HCT116 (cell line): ENCODE data around the gene GDE1. TPM values are rescaled to one million over a fixed set of nuclear protein-coding genes. Genes with fewer than 3 reads are reported as not detected.

Experiments used
- ATAC-seq: fragments of 200-7000 bp; cut with Tn5 transposase; 2 replicates; pipeline ENCODE4 v1.9.1; 2020; ENCODE audit warnings: mild to moderate bottlenecking, moderate library complexity
- BruUV-seq: library from RNA; stranded (reverse); fragments of 400-500 nt; replicated peaks from 2 replicates; lab custom pipeline; 2021; lab: Mats Ljungman, UMichigan
- CTCF ChIA-PET: fragments of 300-600 bp; sonication (Branson Sonifier 250); formaldehyde crosslinking; loops from one replicate; lab custom pipeline; 2021; ENCODE audit warnings: antibody characterized with exemption; lab: Charles Lee
- POLR2A ChIA-PET: fragments of 300-600, 350-600 bp; sonication (Branson Sonifier 250); formaldehyde crosslinking; loops from one replicate; lab custom pipeline; 2021; ENCODE audit warnings: antibody characterized with exemption; lab: Charles Lee
- RAD21 ChIA-PET, 2 experiments: fragments of 300-600 bp; sonication (Branson Sonifier 250); formaldehyde crosslinking; loops; one replicate each; lab custom pipeline; 2023; ENCODE audit warnings: low total read pairs in 2 of 2; ENCODE audit not compliant: uncharacterized antibody in 2 of 2, unreplicated experiment in 2 of 2, low non-redundant PET in 1 of 2; lab: Charles Lee
- DNase-seq: peaks from one replicate; pipeline ENCODE4 v3.0.0-alpha.2; 2010; ENCODE audit warnings: low read depth, low spot score
- H2AFZ ChIP-seq: fragments of 200-600 bp; shearing (Covaris generic), sonication (generic); 2 replicates; pipeline ENCODE4 v1.6.1; 2017; ENCODE audit warnings: low read depth, mixed run types, mixed read lengths, antibody characterized with exemption, low read length; ENCODE audit not compliant: poor library complexity, severe bottlenecking
- H3K27ac ChIP-seq: 2 replicates; pipeline ENCODE4 v1.5.1; 2012; ENCODE audit warnings: low read depth, low read length
- H3K27me3 ChIP-seq: fragments of 200-600 bp; sonication (generic); 2 replicates; pipeline ENCODE4 v1.6.1; 2016; ENCODE audit warnings: mixed run types, low read length, mixed read lengths; ENCODE audit not compliant: insufficient read depth
- H3K36me3 ChIP-seq, 2 experiments: fragments of 200-500 bp in 1 of 2; fragments of 200-600 bp in 1 of 2; sonication (Bioruptor generic) in 1 of 2; sonication (generic) in 1 of 2; 2 replicates each; pipeline versions ENCODE4 v1.5.1 to v1.6.1; 2014 to 2016; ENCODE audit warnings: low read length in 2 of 2, inconsistent platforms in 1 of 2, mixed read lengths in 1 of 2, mixed run types in 1 of 2; ENCODE audit not compliant: insufficient read depth in 2 of 2, control insufficient read depth in 1 of 2
- H3K4me1 ChIP-seq, 2 experiments: fragments of 200-600 bp in 1 of 2; sonication (generic) in 1 of 2; 2 replicates each; pipeline versions ENCODE4 v1.5.1 to v1.6.1; 2012 to 2017; ENCODE audit warnings: low read length in 2 of 2, inconsistent platforms in 1 of 2, mild to moderate bottlenecking in 1 of 2, mixed read lengths in 1 of 2, mixed run types in 1 of 2, moderate library complexity in 1 of 2; ENCODE audit not compliant: insufficient read depth in 2 of 2, control insufficient read depth in 1 of 2
- H3K4me2 ChIP-seq: fragments of 200-600 bp; sonication (generic); 2 replicates; pipeline ENCODE4 v1.6.1; 2017; ENCODE audit warnings: mixed run types, low read length, mixed read lengths
- H3K4me3 ChIP-seq, 2 experiments: fragments of 200-600 bp in 1 of 2; sonication (generic) in 1 of 2; replicated peaks in 1 of 2; 2 replicates each; pipeline ENCODE4 v1.5.1; 2011 to 2016; ENCODE audit warnings: low read length in 2 of 2, control low read depth in 1 of 2, low read depth in 1 of 2, mild to moderate bottlenecking in 1 of 2, mixed read lengths in 1 of 2, mixed run types in 1 of 2
- H3K79me2 ChIP-seq: fragments of 200-600 bp; sonication (generic); 2 replicates; pipeline ENCODE4 v1.6.1; 2017; ENCODE audit warnings: mild to moderate bottlenecking, mixed run types, low read length, moderate library complexity, mixed read lengths; ENCODE audit not compliant: insufficient read depth
- H3K9ac ChIP-seq: fragments of 200-600 bp; sonication (generic); 2 replicates; pipeline ENCODE4 v1.6.1; 2016; ENCODE audit warnings: low read length, mixed read lengths
- H3K9me2 ChIP-seq: fragments of 200-600 bp; sonication (generic), shearing (Covaris generic); 2 replicates; pipeline ENCODE4 v1.6.1; 2017; ENCODE audit warnings: mixed run types, mild to moderate bottlenecking, moderate library complexity; ENCODE audit not compliant: insufficient read depth
- H3K9me3 ChIP-seq, 2 experiments: fragments of 200-500 bp in 1 of 2; fragments of 200-600 bp in 1 of 2; sonication (Bioruptor generic) in 1 of 2; sonication (generic) in 1 of 2; 2 replicates each; pipeline ENCODE4 v1.6.1; 2014 to 2017; ENCODE audit warnings: low read length in 2 of 2, mixed read lengths in 2 of 2, inconsistent platforms in 1 of 2, low read depth in 1 of 2, mild to moderate bottlenecking in 1 of 2, mixed run types in 1 of 2, moderate library complexity in 1 of 2; ENCODE audit not compliant: control insufficient read depth in 1 of 2, insufficient read depth in 1 of 2
- H4K20me1 ChIP-seq: fragments of 200-600 bp; sonication (generic), shearing (Covaris generic); 2 replicates; pipeline ENCODE4 v1.6.1; 2017; ENCODE audit warnings: mixed run types, mild to moderate bottlenecking, moderate library complexity; ENCODE audit not compliant: insufficient read depth
- ATF3 ChIP-seq: IDR thresholded peaks from 2 replicates; pipeline ENCODE4 v1.6.1; 2012
- CBX3 ChIP-seq: IDR thresholded peaks from 2 replicates; pipeline ENCODE4 v1.6.1; 2012; ENCODE audit warnings: low read depth
- CEBPB ChIP-seq: IDR thresholded peaks from 2 replicates; pipeline ENCODE4 v1.6.1; 2012; ENCODE audit warnings: low read depth
- EZH2 ChIP-seq: fragments of 200-600 bp; sonication (generic); IDR thresholded peaks from 2 replicates; pipeline ENCODE4 v1.6.1; 2017; ENCODE audit warnings: antibody characterized with exemption, mixed run types
- EZH2phosphoT487 ChIP-seq: fragments of 200-600 bp; IDR thresholded peaks from 2 replicates; pipeline ENCODE4 v1.6.1; 2018; ENCODE audit warnings: antibody characterized with exemption, borderline replicate concordance
- FOSL1 ChIP-seq: IDR thresholded peaks from 2 replicates; pipeline ENCODE4 v1.6.1; 2012; ENCODE audit warnings: low read depth
- POLR2A ChIP-seq: IDR thresholded peaks from 2 replicates; pipeline ENCODE4 v1.7.0; 2011; ENCODE audit warnings: borderline replicate concordance; ENCODE audit not compliant: insufficient read depth, insufficient read length; ENCODE audit errors: extremely low read depth
- RAD21 ChIP-seq: IDR thresholded peaks from 2 replicates; pipeline ENCODE4 v1.6.1; 2012; ENCODE audit warnings: low read depth, mild to moderate bottlenecking
- SIN3A ChIP-seq: IDR thresholded peaks from 2 replicates; pipeline ENCODE4 v1.6.1; 2012; ENCODE audit warnings: low read depth
- SP1 ChIP-seq: IDR thresholded peaks from 2 replicates; pipeline ENCODE4 v1.6.1; 2012; ENCODE audit warnings: low read depth
- SRF ChIP-seq: IDR thresholded peaks from 2 replicates; pipeline ENCODE4 v1.6.1; 2012; ENCODE audit warnings: low read depth
- TCF7L2 ChIP-seq: IDR thresholded peaks from 2 replicates; pipeline ENCODE4 v1.7.0; 2011; ENCODE audit warnings: borderline replicate concordance, inconsistent platforms; ENCODE audit not compliant: insufficient read depth, insufficient read length; ENCODE audit errors: extremely low read depth
- YY1 ChIP-seq: IDR thresholded peaks from 2 replicates; pipeline ENCODE4 v1.6.1; 2011; ENCODE audit warnings: low read length, low read depth, moderate library complexity, mild to moderate bottlenecking; ENCODE audit not compliant: insufficient replicate concordance; ENCODE audit errors: extremely low read depth
- ZFX ChIP-seq: fragments of 450-650 bp; IDR thresholded peaks from 2 replicates; pipeline ENCODE4 v1.6.1; 2017
- ZNF274 ChIP-seq: fragments of 200-500 bp; sonication (Bioruptor generic); IDR thresholded peaks from 2 replicates; pipeline ENCODE4 v1.6.1; 2014; ENCODE audit warnings: mild to moderate bottlenecking, low read depth, low read length, inconsistent platforms
- intact Hi-C: fragments of 100-400 bp; cut with micrococcal nuclease; formaldehyde crosslinking; loops from 2 replicates; pipeline ENCODE4 v1.10.0; 2022
- total RNA-seq: library from RNA; stranded (reverse); gene quantifications from one replicate; pipeline ENCODE4 v1.2.1, GENCODE V29; 2021; ENCODE audit not compliant: unreplicated experiment
- TF ChIP-seq, protein P1 (sequence below): IDR thresholded peaks from 2 replicates; pipeline ENCODE4 v1.6.1; 2012; ENCODE audit warnings: low read depth
- TF ChIP-seq, protein P2 (sequence below): IDR thresholded peaks from 2 replicates; pipeline ENCODE4 v1.6.1; 2011; ENCODE audit warnings: mild to moderate bottlenecking, low read length, moderate library complexity; ENCODE audit not compliant: insufficient replicate concordance; ENCODE audit errors: extremely low read depth

The GDE1 gene
- total RNA-seq, 1 experiment from 2014 or later, result 47.1 TPM

DNA sequence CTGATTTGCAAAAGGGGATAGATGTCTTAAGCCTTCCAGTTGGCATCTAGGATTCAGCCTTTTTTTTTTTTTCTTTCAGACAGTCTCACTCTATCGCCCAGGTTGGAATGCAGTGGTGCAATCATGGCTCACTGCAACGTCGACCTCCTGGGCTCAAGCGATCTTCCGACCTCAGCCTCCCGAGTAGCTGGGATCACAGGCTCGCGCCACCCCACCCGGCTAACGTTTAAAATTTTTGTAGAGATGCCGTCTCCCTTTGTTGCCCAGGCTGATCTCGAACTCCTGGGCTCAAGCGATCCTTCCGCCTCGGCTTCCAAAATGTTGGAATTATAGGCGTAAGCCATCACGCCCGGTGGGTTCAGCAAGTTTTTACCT lies 1.3 kb upstream of the GDE1 start:
- Histone ChIP-seq H3K9me3 (no peaks in the 10 kb centered on the region), H3K9me2 (no peaks in the 10 kb centered on the region), H3K4me1 (peaks cover 17 to 40% of the 10 kb centered on the region in 2 experiments), H3K36me3 (peaks cover 0 to 6% of the 10 kb centered on the region in 2 experiments; a peak in 1 of 4 replicates), H2AFZ (no peak overlapping the region), H3K4me2 (peak overlapping the region; percentile 33; the same call in 1 of the 2 replicates), H3K27ac (no peak overlapping the region), H3K4me3 (peak overlapping the region; percentile 6 to 87; a peak in 1 of 4 replicates), H4K20me1 (no peaks in the 10 kb centered on the region), H3K9ac (no peak overlapping the region), H3K27me3 (no peaks in the 10 kb centered on the region), H3K79me2 (peaks cover 68% of the 10 kb centered on the region)
- intact Hi-C loops, result loop anchor here (5.0 kb wide), 1 partner anchor 106 kb away; the partner anchor contains the start of gene TMC5
- BruUV-seq, result no TSS peak
- DNase-seq (no peak), ATAC-seq (no peak)
- TF ChIP-seq SRF (no peak), ZNF274 (no peak), ATF3 (no peak), SP1 (no peak), CEBPB (no peak), ZFX (no peak), POLR2A (no peak), EZH2 (no peak), RAD21 (no peak), SIN3A (no peak), YY1 (no peak), CBX3 (no peak), EZH2phosphoT487 (no peak), TCF7L2 (no peak), FOSL1 (no peak)
- TF ChIP-seq, protein P1, sequence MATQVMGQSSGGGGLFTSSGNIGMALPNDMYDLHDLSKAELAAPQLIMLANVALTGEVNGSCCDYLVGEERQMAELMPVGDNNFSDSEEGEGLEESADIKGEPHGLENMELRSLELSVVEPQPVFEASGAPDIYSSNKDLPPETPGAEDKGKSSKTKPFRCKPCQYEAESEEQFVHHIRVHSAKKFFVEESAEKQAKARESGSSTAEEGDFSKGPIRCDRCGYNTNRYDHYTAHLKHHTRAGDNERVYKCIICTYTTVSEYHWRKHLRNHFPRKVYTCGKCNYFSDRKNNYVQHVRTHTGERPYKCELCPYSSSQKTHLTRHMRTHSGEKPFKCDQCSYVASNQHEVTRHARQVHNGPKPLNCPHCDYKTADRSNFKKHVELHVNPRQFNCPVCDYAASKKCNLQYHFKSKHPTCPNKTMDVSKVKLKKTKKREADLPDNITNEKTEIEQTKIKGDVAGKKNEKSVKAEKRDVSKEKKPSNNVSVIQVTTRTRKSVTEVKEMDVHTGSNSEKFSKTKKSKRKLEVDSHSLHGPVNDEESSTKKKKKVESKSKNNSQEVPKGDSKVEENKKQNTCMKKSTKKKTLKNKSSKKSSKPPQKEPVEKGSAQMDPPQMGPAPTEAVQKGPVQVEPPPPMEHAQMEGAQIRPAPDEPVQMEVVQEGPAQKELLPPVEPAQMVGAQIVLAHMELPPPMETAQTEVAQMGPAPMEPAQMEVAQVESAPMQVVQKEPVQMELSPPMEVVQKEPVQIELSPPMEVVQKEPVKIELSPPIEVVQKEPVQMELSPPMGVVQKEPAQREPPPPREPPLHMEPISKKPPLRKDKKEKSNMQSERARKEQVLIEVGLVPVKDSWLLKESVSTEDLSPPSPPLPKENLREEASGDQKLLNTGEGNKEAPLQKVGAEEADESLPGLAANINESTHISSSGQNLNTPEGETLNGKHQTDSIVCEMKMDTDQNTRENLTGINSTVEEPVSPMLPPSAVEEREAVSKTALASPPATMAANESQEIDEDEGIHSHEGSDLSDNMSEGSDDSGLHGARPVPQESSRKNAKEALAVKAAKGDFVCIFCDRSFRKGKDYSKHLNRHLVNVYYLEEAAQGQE, result no peak
- TF ChIP-seq, protein P2, sequence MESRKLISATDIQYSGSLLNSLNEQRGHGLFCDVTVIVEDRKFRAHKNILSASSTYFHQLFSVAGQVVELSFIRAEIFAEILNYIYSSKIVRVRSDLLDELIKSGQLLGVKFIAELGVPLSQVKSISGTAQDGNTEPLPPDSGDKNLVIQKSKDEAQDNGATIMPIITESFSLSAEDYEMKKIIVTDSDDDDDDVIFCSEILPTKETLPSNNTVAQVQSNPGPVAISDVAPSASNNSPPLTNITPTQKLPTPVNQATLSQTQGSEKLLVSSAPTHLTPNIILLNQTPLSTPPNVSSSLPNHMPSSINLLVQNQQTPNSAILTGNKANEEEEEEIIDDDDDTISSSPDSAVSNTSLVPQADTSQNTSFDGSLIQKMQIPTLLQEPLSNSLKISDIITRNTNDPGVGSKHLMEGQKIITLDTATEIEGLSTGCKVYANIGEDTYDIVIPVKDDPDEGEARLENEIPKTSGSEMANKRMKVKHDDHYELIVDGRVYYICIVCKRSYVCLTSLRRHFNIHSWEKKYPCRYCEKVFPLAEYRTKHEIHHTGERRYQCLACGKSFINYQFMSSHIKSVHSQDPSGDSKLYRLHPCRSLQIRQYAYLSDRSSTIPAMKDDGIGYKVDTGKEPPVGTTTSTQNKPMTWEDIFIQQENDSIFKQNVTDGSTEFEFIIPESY, result no peak
- ChIA-PET RAD21 (no interaction called here), POLR2A (interaction anchor here (1.0 kb wide), 1 partner anchor 32 kb away, joined by 3 read pairs; the partner anchor contains the start of gene VPS35L), CTCF (interaction anchor here (1.0 to 1.4 kb wide), 2 partner anchors 20 to 344 kb away, joined by 3 read pairs; no protein-coding TSS in a partner anchor)
